Measurements from ENCODE around the gene GGCX.

The GGCX gene

GRCh38 chr2:85550486-85550885 is 10.8 kb downstream of the GGCX start:
- TF ChIP-seq, protein P1, sequence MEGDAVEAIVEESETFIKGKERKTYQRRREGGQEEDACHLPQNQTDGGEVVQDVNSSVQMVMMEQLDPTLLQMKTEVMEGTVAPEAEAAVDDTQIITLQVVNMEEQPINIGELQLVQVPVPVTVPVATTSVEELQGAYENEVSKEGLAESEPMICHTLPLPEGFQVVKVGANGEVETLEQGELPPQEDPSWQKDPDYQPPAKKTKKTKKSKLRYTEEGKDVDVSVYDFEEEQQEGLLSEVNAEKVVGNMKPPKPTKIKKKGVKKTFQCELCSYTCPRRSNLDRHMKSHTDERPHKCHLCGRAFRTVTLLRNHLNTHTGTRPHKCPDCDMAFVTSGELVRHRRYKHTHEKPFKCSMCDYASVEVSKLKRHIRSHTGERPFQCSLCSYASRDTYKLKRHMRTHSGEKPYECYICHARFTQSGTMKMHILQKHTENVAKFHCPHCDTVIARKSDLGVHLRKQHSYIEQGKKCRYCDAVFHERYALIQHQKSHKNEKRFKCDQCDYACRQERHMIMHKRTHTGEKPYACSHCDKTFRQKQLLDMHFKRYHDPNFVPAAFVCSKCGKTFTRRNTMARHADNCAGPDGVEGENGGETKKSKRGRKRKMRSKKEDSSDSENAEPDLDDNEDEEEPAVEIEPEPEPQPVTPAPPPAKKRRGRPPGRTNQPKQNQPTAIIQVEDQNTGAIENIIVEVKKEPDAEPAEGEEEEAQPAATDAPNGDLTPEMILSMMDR (IDR thresholded peaks at IDR 0.05; ENCODE audit: control extremely low read depth, extremely low read depth, low read depth, missing control alignments): no peak
- CTCF ChIA-PET: interaction anchor here (0.7 to 14.1 kb wide), 17 partner anchors 10 to 250 kb away, joined by 3 to 180 read pairs (median 4); partner anchors contain the start of genes GGCX, MAT2A, RNF181 and SH2D6
- POLR2A ChIA-PET: interaction anchor here (1.2 to 12.1 kb wide), 3 partner anchors 8 to 196 kb away, joined by 3 to 198 read pairs (median 10); partner anchors contain the start of genes ELMOD3, GGCX, MAT2A and RETSAT
- DNase-seq (ENCODE audit: extremely low spot score): no peak

GRCh38 chr2:85549826-85550225 is 11.5 kb downstream of the GGCX start:
- TF ChIP-seq, protein P1 (IDR thresholded peaks at IDR 0.05; ENCODE audit: control extremely low read depth, extremely low read depth, low read depth, missing control alignments): no peak
- CTCF ChIA-PET: interaction anchor here (0.7 to 14.1 kb wide), 10 partner anchors 10 to 250 kb away, joined by 3 to 180 read pairs (median 6); partner anchors contain the start of genes GGCX, MAT2A and SH2D6
- DNase-seq (ENCODE audit: extremely low spot score): no peak
- POLR2A ChIA-PET: interaction anchor here (1.2 to 12.1 kb wide), 3 partner anchors 7 to 195 kb away, joined by 3 to 198 read pairs (median 10); partner anchors contain the start of genes ELMOD3, GGCX, MAT2A and RETSAT

DNA sequence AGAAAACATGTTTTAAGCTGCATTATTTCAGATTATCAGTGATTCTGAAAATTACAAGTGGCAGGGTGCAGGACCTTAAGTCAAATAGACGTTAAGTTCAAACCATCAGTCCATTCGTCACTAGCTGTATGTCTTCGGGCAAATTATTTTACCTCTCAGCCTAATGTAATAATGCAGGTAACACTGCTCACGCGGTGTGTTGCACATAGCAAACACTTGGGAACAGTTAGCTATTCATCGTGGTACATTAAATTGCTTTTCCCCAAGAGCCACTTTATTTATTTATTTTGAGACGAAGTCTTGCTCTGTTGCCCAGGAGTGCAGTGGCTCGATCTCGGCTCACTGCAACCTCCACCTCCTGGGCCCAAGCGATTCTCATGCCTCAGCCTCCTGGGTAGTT is 12.2 kb downstream of the GGCX start:
- TF ChIP-seq, protein P1 (IDR thresholded peaks at IDR 0.05; ENCODE audit: control extremely low read depth, extremely low read depth, low read depth, missing control alignments): no peak
- CTCF ChIA-PET: interaction anchor here (1.3 to 14.1 kb wide), 5 partner anchors 9 to 158 kb away, joined by 3 to 180 read pairs (median 85); partner anchors contain the start of genes GGCX, MAT2A and SH2D6
- no peak for DNase-seq (ENCODE audit: extremely low spot score)
- POLR2A ChIA-PET: interaction anchor here (0.9 to 12.1 kb wide), 3 partner anchors 6 to 195 kb away, joined by 4 to 198 read pairs (median 10); partner anchors contain the start of genes ELMOD3, GGCX, MAT2A and RETSAT

DNA sequence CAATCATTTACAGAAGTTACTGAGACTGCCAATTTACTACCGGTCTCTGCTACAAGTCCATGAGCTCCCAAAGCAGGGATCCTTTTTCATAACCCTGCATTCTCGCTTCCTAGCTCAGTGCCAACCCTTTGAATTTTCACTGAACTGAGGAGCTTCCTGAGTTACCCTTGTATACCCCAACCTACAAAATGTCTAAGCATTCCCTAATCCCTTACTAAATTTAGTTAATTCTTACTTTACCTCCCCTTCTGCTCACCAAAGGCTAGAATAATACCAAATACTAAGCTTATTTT is 12.7 kb downstream of the GGCX start:
- ChIA-PET POLR2A (interaction anchor here (0.9 to 12.1 kb wide), 3 partner anchors 6 to 194 kb away, joined by 4 to 198 read pairs (median 10); partner anchors contain the start of genes ELMOD3, GGCX, MAT2A and RETSAT), CTCF (interaction anchor here (1.3 to 14.1 kb wide), 5 partner anchors 8 to 157 kb away, joined by 3 to 180 read pairs (median 85); partner anchors contain the start of genes GGCX, MAT2A and SH2D6)
- TF ChIP-seq, protein P1 (IDR thresholded peaks at IDR 0.05; ENCODE audit: control extremely low read depth, extremely low read depth, low read depth, missing control alignments): no peak
- no peak for DNase-seq (ENCODE audit: extremely low spot score)

DNA sequence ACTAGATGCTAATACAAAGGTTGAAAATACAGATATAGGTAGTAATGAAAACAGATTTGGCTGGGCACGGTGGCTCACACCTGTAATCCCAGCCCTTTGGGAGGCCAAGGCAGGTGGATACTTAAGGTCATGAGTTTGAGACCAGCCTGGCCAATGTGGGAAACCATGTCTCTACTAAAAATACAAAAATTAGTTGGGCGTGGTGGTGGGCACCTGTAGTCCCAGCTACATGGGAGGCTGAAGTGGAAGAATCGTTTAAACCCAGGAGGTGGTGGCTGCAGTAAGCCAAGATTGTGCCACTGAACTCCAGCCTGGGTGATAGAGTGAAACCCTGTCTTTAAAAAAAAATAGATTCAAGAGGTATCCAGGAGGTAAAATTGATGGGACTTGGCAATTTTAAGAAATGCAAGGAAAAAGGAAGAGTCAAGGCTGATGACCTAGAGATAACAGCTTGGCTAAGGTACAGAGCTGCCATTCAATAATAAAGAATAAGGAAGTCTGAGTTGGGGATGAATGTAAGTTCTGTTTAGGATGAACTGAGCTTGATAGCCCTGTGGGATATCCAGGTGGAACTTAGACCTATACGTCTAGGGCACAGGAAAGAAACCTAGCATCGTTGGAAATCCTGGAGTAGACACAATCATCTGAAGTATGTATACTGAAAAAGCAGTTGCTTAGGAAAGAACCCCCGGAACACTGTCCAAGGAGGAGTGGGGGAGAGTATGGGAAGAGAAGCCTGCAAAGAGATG is 13.3 kb downstream of the GGCX start:
- DNase-seq (ENCODE audit: extremely low spot score): no peak
- ChIA-PET CTCF (interaction anchor here (1.3 to 14.1 kb wide), 5 partner anchors 8 to 157 kb away, joined by 3 to 180 read pairs (median 85); partner anchors contain the start of genes GGCX, MAT2A and SH2D6), POLR2A (interaction anchor here (0.5 to 12.1 kb wide), 4 partner anchors 5 to 45 kb away, joined by 4 to 198 read pairs (median 8); partner anchors contain the start of genes GGCX and MAT2A)
- TF ChIP-seq, protein P1 (IDR thresholded peaks at IDR 0.05; ENCODE audit: control extremely low read depth, extremely low read depth, low read depth, missing control alignments): no peak

All from GM10248 (cell line).